ENCODE measurements around the gene SMYD3. TPM values are rescaled to one million over a fixed set of nuclear protein-coding genes. Genes with fewer than 3 reads are reported as not detected.

The SMYD3 gene
- total RNA-seq, 1 donor from 2014 or later, result 27.9 TPM

DNA sequence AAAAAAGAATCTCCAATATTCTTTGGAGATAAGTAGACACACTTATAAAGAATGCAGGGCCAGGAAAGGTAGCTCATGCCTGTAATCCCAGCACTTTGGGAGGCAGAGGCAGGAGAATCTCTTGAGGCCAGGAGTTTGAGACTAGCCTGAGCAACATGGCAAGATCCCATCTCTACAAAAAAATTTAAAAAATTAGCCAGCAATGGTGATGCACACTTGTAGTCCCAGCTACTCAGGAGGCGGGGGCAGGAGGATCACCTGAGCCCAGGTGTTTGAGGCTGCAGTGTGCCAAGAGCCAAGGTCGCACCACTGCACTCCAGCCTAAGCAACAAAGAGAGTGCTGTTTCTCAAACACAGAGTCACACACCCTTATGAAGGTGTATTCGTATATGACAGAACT is 385.0 kb downstream of the SMYD3 start:
- no peak for DNase-seq (ENCODE audit: extremely low read depth, low read depth, low spot score)

- no peak for DNase-seq (ENCODE audit: extremely low read depth, low read depth, low spot score)
Measured at GRCh38 chr1:246121533-246121932, 385.5 kb downstream of the SMYD3 start.

- no peak for DNase-seq (ENCODE audit: extremely low read depth, low read depth, low spot score)
Measured at GRCh38 chr1:246117066-246117791, 389.9 kb downstream of the SMYD3 start.

GRCh38 chr1:246114369-246114768 is 392.7 kb downstream of the SMYD3 start:
- DNase-seq (ENCODE audit: extremely low read depth, low read depth, low spot score), result no peak

DNA sequence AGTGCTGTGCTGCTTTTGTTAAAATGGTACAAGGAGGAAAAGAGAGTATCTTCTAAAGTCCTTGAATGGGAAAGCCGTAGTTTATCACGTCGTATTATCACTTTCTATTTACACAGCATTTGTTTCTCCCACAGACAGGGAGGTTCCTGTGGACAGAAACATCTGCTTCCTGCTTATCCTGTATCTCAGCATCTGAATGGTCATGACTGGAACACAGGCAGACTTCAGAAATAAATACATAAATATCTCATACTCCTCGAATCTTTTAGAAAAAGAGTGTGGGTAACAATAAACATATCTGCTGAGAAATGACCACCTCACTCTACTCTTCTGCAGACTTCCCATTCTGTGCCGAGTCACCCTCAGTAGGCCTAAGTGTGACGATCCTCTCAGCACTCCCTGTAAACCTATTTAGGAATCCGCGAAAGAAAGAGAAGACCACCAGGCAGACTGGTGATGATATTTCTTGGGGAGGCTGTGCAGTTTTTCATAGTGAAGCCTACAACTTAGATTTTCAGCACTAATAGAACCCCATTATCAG is 393.5 kb downstream of the SMYD3 start:
- DNase-seq (ENCODE audit: extremely low read depth, low read depth, low spot score), result peak; percentile 56

DNA sequence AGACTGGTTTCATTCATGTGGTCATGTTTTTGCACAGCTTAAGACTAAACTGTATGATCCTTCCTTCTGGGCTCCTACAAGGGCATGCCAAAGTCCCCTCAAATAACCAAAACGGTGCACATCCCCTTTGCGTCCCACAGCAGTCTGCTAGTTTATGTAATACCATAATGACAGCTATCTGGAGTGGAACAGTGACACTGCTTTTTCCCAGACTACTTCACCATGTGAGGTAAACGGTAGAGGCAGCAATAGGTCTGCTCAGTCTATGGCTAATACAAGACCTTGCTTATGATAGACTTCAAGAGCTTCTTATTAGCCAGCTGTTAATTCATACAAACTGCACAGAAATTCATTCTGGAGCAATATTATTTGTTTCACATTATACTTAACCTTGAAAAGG is 395.5 kb downstream of the SMYD3 start:
- no peak for DNase-seq (ENCODE audit: extremely low read depth, low read depth, low spot score)

GRCh38 chr1:246110343-246111219 is 396.5 kb downstream of the SMYD3 start:
- DNase-seq (ENCODE audit: extremely low read depth, low read depth, low spot score), result no peak

GRCh38 chr1:246108278-246108925 is 398.7 kb downstream of the SMYD3 start:
- no peak for DNase-seq (ENCODE audit: extremely low read depth, low read depth, low spot score)

- no peak for DNase-seq (ENCODE audit: extremely low read depth, low read depth, low spot score)
Measured at GRCh38 chr1:246107516-246108277, 399.4 kb downstream of the SMYD3 start.

DNA sequence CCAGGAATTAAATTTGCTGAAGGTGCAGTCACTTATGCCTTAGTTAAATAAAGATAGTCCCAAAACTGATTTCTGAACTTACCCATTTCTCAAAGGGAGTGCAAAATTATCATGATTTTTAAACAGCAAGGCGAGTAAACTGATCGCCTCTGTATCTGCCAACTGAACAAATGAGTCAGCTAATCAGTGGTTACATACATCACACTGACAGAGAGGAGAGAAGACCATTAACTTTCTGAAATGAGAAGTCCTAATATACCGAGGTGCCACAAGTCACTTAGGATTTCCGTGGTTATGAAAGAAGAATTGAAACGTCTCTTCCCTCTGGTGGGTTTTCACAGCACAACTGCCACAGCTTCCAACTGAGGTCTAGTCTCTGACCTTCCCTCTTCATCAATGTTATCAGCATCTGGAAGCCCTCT is 400.7 kb downstream of the SMYD3 start:
- DNase-seq (ENCODE audit: extremely low read depth, low read depth, low spot score), result no peak

DNA sequence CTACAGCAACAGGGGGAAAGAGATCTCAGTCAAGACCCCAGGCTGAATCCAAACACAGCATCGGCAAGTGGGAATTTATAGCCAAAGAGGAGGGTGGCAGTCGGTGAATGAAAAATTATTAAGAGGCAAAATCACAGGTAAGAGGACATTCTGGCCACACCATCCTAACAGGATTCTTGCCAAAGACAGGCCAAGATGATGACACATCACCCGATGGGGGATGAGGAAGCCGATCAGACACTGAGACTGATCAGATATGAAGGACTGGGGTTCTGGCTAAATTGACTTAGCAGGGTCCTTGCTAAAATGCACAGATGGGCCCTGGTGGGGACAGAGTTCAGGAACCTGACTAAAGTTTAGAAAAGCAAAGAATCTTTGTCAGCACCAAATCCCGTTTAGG is 402.2 kb downstream of the SMYD3 start:
- DNase-seq (ENCODE audit: extremely low read depth, low read depth, low spot score), result no peak

- DNase-seq (ENCODE audit: extremely low read depth, low read depth, low spot score), result no peak
Measured at GRCh38 chr1:246099570-246099969, 407.5 kb downstream of the SMYD3 start.

DNA sequence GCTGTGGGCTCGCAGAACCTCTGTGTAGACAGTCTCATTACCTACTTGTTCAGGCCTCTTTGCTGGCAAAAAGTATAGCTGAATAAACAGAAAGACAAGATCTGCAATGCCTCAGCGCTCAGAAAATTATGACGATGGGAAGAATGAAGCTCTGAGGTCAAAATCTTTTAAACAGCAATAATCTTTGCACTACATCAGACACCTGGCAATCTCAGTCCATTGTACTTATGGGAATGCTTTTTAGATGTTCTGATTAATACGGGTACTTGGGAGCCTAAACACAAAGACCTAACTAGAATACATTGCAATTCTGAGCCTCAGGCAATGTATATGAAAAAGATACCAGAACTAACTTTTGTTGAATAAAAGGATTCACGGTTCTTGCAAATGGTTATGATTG is 410.7 kb downstream of the SMYD3 start:
- no peak for DNase-seq (ENCODE audit: extremely low read depth, low read depth, low spot score)

DNA sequence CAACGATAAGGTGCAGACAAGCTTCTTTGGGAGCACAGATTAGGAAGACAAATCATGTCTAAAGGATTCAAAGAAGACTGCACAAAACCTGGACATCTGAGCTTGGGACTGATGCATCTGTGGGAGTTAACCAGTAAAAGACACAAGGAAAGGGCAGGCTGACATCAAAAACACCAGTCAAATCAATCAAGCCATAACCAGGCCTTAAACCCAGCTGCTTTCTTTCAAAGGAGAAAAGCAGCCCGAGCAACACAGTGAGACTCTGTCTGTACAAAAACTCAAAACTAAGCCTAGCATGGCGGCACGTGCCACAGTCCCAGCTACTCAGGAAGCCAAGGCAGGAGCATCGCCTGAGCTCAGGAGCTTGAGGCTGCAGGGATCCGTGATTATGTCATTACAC is 411.6 kb downstream of the SMYD3 start:
- DNase-seq (ENCODE audit: extremely low read depth, low read depth, low spot score), result no peak

GRCh38 chr1:246093230-246093629 is 413.8 kb downstream of the SMYD3 start:
- no peak for DNase-seq (ENCODE audit: extremely low read depth, low read depth, low spot score)

DNA sequence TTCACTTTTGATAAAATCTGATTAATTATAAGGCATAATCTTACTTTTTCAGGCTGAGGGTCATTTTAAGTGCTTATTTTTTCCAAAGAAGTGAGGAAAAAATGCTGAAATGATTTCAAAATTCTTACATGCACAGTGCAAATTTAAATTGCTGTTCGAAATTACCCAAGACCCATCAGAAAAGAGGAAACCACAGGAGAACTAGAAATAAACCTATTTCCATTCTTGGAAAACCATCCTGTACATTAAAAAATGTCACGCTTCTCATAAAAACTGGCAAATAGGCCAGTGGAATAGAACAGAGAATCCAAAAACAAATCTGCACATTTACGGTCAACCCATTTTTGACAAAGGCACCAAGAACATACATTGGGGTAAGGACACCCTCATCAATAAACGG is 414.9 kb downstream of the SMYD3 start:
- DNase-seq (ENCODE audit: extremely low read depth, low read depth, low spot score), result no peak

GRCh38 chr1:246091477-246091876 is 415.6 kb downstream of the SMYD3 start:
- DNase-seq (ENCODE audit: extremely low read depth, low read depth, low spot score), result no peak

DNA sequence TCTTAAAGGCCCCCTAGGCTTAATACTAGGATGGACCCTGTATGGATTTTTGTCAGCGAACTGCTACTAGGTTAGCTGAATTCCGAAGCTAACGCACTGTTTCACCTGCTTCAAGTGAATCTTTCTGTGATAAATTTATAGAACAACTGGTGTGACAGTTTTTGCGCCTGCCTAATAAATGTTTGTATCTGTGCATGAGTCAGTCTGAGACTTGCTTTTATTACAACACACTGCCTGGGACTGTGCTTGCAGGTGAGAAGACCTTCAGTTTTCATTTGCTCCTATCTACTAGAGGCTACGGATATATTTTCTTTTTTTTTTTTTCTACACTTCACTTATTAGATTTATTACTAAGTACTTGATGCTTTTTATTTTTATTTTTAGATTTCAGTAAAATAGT is 420.9 kb downstream of the SMYD3 start:
- no peak for DNase-seq (ENCODE audit: extremely low read depth, low read depth, low spot score)

DNA sequence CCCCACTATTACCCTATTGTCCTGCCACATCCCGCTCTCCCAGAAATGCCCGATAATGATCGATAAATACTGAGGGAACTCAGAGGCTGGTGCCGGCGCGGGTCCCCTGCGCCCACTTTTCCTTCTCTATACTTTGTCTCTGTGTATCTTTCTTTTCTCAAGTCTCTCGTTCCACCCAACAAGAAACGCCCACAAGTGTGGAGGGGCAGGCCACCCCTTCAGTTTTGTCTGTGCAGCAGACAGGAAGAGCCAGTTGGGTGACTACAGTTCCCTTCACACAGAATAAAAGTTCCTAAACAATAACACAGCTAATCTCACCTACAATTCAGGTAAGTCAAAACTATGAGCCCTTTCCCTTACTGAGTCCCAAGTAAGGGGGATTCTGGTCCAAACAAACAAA is 423.7 kb downstream of the SMYD3 start:
- no peak for DNase-seq (ENCODE audit: extremely low read depth, low read depth, low spot score)

DNA sequence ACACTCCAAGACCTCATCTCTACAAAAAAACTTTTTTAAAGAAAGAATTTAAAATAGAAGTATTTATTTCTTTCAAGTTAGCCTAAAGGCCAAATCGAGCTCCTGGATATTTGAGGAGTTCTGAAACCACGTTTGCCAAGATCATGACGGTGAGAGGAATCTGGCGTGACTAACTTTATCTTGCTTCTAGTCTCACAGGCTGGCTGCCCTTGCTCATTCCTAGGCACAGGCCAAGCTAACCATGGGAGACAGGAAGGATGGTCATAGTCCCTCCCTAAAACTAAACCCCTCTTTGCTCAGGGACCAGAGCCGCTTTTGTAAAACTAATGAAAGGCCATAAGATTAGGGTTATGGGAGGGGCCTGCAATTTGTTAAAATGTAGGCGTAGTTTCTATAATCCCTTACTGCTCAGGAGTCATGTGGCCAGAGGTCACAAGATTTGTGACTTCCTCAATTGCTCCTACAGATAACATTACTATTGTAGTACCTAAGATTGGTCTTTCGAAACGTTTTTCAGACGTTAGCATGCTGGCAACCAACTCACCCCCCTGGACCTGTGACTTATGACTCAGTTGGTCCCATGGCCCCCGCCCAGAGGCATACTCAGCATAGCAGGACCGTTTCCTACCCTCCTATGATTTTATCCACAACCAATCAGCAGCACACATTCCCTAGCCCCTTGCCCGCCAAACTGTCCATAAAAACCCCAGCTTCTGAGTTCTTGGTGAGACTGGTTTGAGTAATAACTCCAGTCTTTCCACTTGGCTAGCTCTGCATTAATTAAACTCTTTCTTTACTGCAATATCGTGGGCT is 425.0 kb downstream of the SMYD3 start:
- no peak for DNase-seq (ENCODE audit: extremely low read depth, low read depth, low spot score)
